K562 (cell line): ENCODE data around the gene TOMM6. TPM values are rescaled to one million over a fixed set of nuclear protein-coding genes. Genes with fewer than 3 reads are reported as not detected.
A peak's percentile ranks its signal among the peaks of the same experiment; 100 is the strongest.

Experiments
- GABPA ChIP-seq: fragments of 200-800 bp; sonication (Bioruptor generic); conservative IDR thresholded peaks from 2 replicates; pipeline ENCODE4 v1.6.1; 2016; ENCODE audit warnings: low read depth, missing genetic modification characterization, missing compliant biosample characterization
- MAFK ChIP-seq: IDR thresholded peaks from 2 replicates; pipeline ENCODE4 v1.6.1; 2011; ENCODE audit warnings: low read length, improper control_type of control experiment
- NEUROD1 ChIP-seq: fragments of 150-350 bp; IDR thresholded peaks from 2 replicates; pipeline ENCODE4 v1.6.1; 2014; ENCODE audit warnings: borderline replicate concordance, low read length, low read depth; ENCODE audit not compliant: partially characterized antibody
- NFIC ChIP-seq: fragments of 450-650 bp; IDR thresholded peaks from 2 replicates; pipeline ENCODE4 v1.6.1; 2017; ENCODE audit warnings: mild to moderate bottlenecking, inconsistent platforms
- NONO ChIP-seq, 2 experiments: fragments of 200-400 bp in 1 of 2; fragments of 450-650 bp in 1 of 2; formaldehyde crosslinking in 1 of 2; IDR thresholded peaks; 2 replicates each; pipeline ENCODE4 v1.6.1; 2017; ENCODE audit warnings: low read depth in 2 of 2, mild to moderate bottlenecking in 2 of 2, moderate library complexity in 2 of 2, low read length in 1 of 2
- POLR2G ChIP-seq: fragments of 200-400 bp; formaldehyde crosslinking; IDR thresholded peaks from 2 replicates; pipeline ENCODE4 v1.6.1; 2017; ENCODE audit warnings: low read depth, mild to moderate bottlenecking, antibody characterized with exemption, low read length, moderate library complexity
- RAD51 ChIP-seq: fragments of 450-650 bp; IDR thresholded peaks from 2 replicates; pipeline ENCODE4 v1.7.1; 2016; ENCODE audit warnings: low read depth, mild to moderate bottlenecking, borderline replicate concordance
- SMARCA4 ChIP-seq: fragments of 450-650 bp; IDR thresholded peaks from 2 replicates; pipeline ENCODE4 v1.6.1; 2016
- SMC3 ChIP-seq: conservative IDR thresholded peaks from 2 replicates; pipeline ENCODE4 v1.6.1; 2011; ENCODE audit warnings: low read depth, low read length, improper control_type of control experiment; ENCODE audit not compliant: insufficient read depth
- YY1 ChIP-seq, 3 experiments: IDR thresholded peaks; 2 replicates each; pipeline ENCODE4 v1.6.1; 2011; ENCODE audit warnings: low read length in 2 of 3, mild to moderate bottlenecking in 2 of 3, moderate library complexity in 2 of 3, borderline replicate concordance in 1 of 3, control low read depth in 1 of 3, low read depth in 1 of 3; ENCODE audit not compliant: insufficient read depth in 3 of 3, insufficient replicate concordance in 2 of 3, control insufficient read depth in 1 of 3, insufficient read length in 1 of 3; ENCODE audit errors: extremely low read depth in 1 of 3
- ZNF232 ChIP-seq: sonication (generic); formaldehyde crosslinking; IDR thresholded peaks from 2 replicates; pipeline ENCODE4 v1.8.0; 2022; ENCODE audit warnings: mild to moderate bottlenecking, missing genetic modification reagents
- ZNF24 ChIP-seq: fragments of 450-650 bp; IDR thresholded peaks from 2 replicates; pipeline ENCODE4 v1.6.1; 2016
- polyA plus RNA-seq, 8 experiments: library from polyadenylated mRNA; depleted of rRNA in 4 of 8; stranded (reverse) in 5 of 8; unstranded in 3 of 8; fragments of >200 nt; fragmentation: Nextera tagmentation in 2 of 8; fragmentation: Illumina TruSeq in 1 of 8; extraction: Ambion mirVana in 2 of 8; extraction: Trizol in 1 of 8; gene quantifications; 2 replicates each; pipeline versions ENCODE4 v1.2.1 to v1.2.3, GENCODE V29; 2011 to 2014; ENCODE audit warnings: inconsistent platforms in 1 of 8, missing spikeins in 1 of 8
- total RNA-seq, 7 experiments: library from RNA; depleted of rRNA in 6 of 7; stranded (reverse); fragments of >200 nt in 6 of 7; fragmentation: Illumina TruSeq in 2 of 7; extraction: Trizol in 2 of 7; gene quantifications; 2 replicates each; pipeline versions ENCODE4 v1.2.1 to v1.2.3, GENCODE V29; 2011 to 2021; ENCODE audit warnings: low replicate concordance in 1 of 7
- TF ChIP-seq, protein P1 (sequence below): IDR thresholded peaks from 2 replicates; pipeline ENCODE4 v1.6.1; 2016; ENCODE audit warnings: missing genetic modification characterization, missing compliant biosample characterization
- TF ChIP-seq, protein P2 (sequence below): sonication (generic); formaldehyde crosslinking; IDR thresholded peaks from 2 replicates; pipeline ENCODE4 v1.8.1; 2023; ENCODE audit warnings: mild to moderate bottlenecking, missing genetic modification reagents
- TF ChIP-seq, protein P3 (sequence below): fragments of 450-650 bp; IDR thresholded peaks from 2 replicates; pipeline ENCODE4 v1.6.1; 2016; ENCODE audit warnings: borderline replicate concordance
- TF ChIP-seq, protein P4 (sequence below): fragments of 450-650 bp; IDR thresholded peaks from 2 replicates; pipeline ENCODE4 v1.6.1; 2014; ENCODE audit warnings: low read depth, mild to moderate bottlenecking, moderate library complexity, borderline replicate concordance
- TF ChIP-seq, protein P5 (sequence below): fragments of 450-650 bp; formaldehyde crosslinking; IDR thresholded peaks from 2 replicates; pipeline ENCODE4 v1.4.0; 2020; ENCODE audit warnings: mild to moderate bottlenecking, moderate library complexity

The TOMM6 gene
- total and polyA plus RNA-seq, 9 of the 15 experiments (the other 6 are each of a cell fraction or from before 2014, with no cell fraction given), result 380 to 2,097 (median 1,065) TPM

DNA sequence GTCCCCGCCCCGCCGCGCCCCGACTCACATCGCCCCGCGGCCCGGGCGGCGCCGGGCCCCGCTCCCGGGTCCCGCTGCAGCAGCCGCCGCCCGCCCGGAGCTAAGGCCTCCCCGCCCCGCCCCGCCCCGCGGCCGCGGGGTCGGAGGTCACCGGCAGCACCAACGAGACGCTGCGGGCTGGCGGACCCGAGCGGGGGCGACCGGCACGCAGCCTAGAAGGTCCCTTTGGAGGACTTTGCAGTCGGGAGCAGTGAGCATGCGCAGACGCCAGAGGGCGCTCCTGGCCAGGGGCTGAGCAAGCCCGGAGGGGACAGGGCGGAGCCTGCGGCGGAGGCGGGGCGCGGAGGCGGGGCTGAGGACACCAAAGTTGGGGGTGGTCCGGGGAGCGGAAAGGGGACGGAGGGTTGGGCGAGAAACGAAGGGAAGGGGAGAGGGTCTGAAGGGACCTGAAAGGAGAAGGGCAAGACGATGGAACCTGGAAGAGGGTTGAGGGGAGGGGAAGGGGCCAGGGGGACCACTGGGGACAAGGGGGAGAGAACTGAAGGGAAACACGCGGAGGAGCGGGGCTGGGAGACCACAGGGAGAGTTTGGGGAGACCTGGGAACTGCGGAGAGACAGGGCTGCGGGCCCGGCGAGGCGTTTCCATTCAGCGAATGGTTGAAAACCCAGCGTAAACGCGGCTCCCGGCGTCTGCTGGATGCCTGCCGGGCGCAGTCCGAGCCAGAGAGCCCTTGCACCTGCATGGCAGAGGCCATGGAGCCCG, 7.5 kb upstream of the TOMM6 start, which contains the start of gene FRS3 (continued):
- TF ChIP-seq NEUROD1 (peak; percentile 68), ZNF24 (peak; percentile 64; the same call in 1 of the 2 replicates), GABPA (tag) (peak; percentile 76), SMARCA4 (0 out of 2 replicates have a peak, but pooled peaks have one; percentile 9), YY1 (IDR thresholded peaks at IDR 0.05; ENCODE audit: borderline replicate concordance in 1 of 3, control insufficient read depth in 1 of 3, extremely low read depth in 1 of 3, insufficient read depth in 3 of 3, insufficient read length in 1 of 3, insufficient replicate concordance in 2 of 3, low read depth in 1 of 3, low read length in 2 of 3) (peak in 2 of 3 experiments; percentile 5 to 66), ZNF232 (CRISPR knock-in tag) (peak; percentile 26; the same call in 1 of the 2 replicates), RAD51 (no peak), POLR2G (peak; percentile 75), NONO (IDR thresholded peaks at IDR 0.05; ENCODE audit: low read depth in 2 of 2, low read length in 1 of 2) (peak in 1 of 2 experiments; percentile 90; a peak in 2 of 4 replicates), NFIC (peak; percentile 26; the same call in 1 of the 2 replicates), SMC3 (peak; percentile 100), MAFK (peak; percentile 39; the same call in 1 of the 2 replicates)
- TF ChIP-seq, protein P1, sequence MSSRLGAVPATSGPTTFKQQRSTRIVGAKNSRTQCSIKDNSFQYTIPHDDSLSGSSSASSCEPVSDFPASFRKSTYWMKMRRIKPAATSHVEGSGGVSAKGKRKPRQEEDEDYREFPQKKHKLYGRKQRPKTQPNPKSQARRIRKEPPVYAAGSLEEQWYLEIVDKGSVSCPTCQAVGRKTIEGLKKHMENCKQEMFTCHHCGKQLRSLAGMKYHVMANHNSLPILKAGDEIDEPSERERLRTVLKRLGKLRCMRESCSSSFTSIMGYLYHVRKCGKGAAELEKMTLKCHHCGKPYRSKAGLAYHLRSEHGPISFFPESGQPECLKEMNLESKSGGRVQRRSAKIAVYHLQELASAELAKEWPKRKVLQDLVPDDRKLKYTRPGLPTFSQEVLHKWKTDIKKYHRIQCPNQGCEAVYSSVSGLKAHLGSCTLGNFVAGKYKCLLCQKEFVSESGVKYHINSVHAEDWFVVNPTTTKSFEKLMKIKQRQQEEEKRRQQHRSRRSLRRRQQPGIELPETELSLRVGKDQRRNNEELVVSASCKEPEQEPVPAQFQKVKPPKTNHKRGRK (tag), result peak; percentile 66
- TF ChIP-seq, protein P2, sequence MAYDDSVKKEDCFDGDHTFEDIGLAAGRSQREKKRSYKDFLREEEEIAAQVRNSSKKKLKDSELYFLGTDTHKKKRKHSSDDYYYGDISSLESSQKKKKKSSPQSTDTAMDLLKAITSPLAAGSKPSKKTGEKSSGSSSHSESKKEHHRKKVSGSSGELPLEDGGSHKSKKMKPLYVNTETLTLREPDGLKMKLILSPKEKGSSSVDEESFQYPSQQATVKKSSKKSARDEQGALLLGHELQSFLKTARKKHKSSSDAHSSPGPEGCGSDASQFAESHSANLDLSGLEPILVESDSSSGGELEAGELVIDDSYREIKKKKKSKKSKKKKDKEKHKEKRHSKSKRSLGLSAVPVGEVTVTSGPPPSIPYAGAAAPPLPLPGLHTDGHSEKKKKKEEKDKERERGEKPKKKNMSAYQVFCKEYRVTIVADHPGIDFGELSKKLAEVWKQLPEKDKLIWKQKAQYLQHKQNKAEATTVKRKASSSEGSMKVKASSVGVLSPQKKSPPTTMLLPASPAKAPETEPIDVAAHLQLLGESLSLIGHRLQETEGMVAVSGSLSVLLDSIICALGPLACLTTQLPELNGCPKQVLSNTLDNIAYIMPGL (CRISPR knock-in tag), result no peak; the same call in 1 of the 2 replicates
- TF ChIP-seq, protein P3, sequence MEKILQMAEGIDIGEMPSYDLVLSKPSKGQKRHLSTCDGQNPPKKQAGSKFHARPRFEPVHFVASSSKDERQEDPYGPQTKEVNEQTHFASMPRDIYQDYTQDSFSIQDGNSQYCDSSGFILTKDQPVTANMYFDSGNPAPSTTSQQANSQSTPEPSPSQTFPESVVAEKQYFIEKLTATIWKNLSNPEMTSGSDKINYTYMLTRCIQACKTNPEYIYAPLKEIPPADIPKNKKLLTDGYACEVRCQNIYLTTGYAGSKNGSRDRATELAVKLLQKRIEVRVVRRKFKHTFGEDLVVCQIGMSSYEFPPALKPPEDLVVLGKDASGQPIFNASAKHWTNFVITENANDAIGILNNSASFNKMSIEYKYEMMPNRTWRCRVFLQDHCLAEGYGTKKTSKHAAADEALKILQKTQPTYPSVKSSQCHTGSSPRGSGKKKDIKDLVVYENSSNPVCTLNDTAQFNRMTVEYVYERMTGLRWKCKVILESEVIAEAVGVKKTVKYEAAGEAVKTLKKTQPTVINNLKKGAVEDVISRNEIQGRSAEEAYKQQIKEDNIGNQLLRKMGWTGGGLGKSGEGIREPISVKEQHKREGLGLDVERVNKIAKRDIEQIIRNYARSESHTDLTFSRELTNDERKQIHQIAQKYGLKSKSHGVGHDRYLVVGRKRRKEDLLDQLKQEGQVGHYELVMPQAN, result peak; percentile 71
- TF ChIP-seq, protein P4, sequence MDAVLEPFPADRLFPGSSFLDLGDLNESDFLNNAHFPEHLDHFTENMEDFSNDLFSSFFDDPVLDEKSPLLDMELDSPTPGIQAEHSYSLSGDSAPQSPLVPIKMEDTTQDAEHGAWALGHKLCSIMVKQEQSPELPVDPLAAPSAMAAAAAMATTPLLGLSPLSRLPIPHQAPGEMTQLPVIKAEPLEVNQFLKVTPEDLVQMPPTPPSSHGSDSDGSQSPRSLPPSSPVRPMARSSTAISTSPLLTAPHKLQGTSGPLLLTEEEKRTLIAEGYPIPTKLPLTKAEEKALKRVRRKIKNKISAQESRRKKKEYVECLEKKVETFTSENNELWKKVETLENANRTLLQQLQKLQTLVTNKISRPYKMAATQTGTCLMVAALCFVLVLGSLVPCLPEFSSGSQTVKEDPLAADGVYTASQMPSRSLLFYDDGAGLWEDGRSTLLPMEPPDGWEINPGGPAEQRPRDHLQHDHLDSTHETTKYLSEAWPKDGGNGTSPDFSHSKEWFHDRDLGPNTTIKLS, result peak; percentile 57; the same call in 1 of the 2 replicates
- TF ChIP-seq, protein P5, sequence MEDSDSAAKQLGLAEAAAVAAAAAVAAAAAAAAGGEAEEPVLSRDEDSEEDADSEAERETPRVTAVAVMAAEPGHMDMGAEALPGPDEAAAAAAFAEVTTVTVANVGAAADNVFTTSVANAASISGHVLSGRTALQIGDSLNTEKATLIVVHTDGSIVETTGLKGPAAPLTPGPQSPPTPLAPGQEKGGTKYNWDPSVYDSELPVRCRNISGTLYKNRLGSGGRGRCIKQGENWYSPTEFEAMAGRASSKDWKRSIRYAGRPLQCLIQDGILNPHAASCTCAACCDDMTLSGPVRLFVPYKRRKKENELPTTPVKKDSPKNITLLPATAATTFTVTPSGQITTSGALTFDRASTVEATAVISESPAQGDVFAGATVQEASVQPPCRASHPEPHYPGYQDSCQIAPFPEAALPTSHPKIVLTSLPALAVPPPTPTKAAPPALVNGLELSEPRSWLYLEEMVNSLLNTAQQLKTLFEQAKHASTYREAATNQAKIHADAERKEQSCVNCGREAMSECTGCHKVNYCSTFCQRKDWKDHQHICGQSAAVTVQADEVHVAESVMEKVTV, result peak; percentile 99
